Measurements from ENCODE around the gene ABCD3.
"Not testable (repeated sequence)": the region's sequence is repeated elsewhere in the genome, so short reads cannot be mapped to it uniquely, and the experiment has no call there.

The ABCD3 gene

GRCh38 chr1:94416901-94417727, 1.1 kb upstream of the ABCD3 start:
- DNase-seq: no peak

GRCh38 chr1:94417728-94417977, 536 bp upstream of the ABCD3 start:
- DNase-seq: no peak

- DNase-seq: no peak
Observed at GRCh38 chr1:94418664-94419655, 771 bp downstream of the ABCD3 start.

- DNase-seq: no peak
Observed at GRCh38 chr1:94422115-94422820, 4.1 kb downstream of the ABCD3 start.

- DNase-seq: peak; percentile 41
Observed at GRCh38 chr1:94425821-94426484, 7.8 kb downstream of the ABCD3 start.

GRCh38 chr1:94426485-94426870, 8.3 kb downstream of the ABCD3 start:
- DNase-seq: not testable (repeated sequence)

GRCh38 chr1:94428441-94428840, 10.3 kb downstream of the ABCD3 start:
- no peak for DNase-seq

GRCh38 chr1:94428927-94429528, 10.8 kb downstream of the ABCD3 start:
- DNase-seq: not testable (repeated sequence)

GRCh38 chr1:94430066-94430465, 11.9 kb downstream of the ABCD3 start:
- not testable (repeated sequence) for DNase-seq

- DNase-seq: no peak
Observed at GRCh38 chr1:94433866-94434265, 15.7 kb downstream of the ABCD3 start.

- no peak for DNase-seq
Observed at GRCh38 chr1:94434365-94435045, 16.3 kb downstream of the ABCD3 start.

GRCh38 chr1:94438692-94439276, 20.6 kb downstream of the ABCD3 start:
- no peak for DNase-seq

GRCh38 chr1:94440088-94440487, 21.9 kb downstream of the ABCD3 start:
- no peak for DNase-seq

GRCh38 chr1:94443067-94443466, 24.9 kb downstream of the ABCD3 start:
- DNase-seq: not testable (repeated sequence)

GRCh38 chr1:94444819-94445218, 26.6 kb downstream of the ABCD3 start:
- not testable (repeated sequence) for DNase-seq

GRCh38 chr1:94445733-94446132, 27.5 kb downstream of the ABCD3 start:
- DNase-seq: not testable (repeated sequence)

GRCh38 chr1:94446177-94446576, 28.0 kb downstream of the ABCD3 start:
- DNase-seq: not testable (repeated sequence)

GRCh38 chr1:94448741-94449140, 30.6 kb downstream of the ABCD3 start:
- DNase-seq: not testable (repeated sequence)

- DNase-seq: no peak
Observed at GRCh38 chr1:94456736-94457135, 38.5 kb downstream of the ABCD3 start.

GRCh38 chr1:94462606-94463005, 44.4 kb downstream of the ABCD3 start:
- DNase-seq: no peak

GRCh38 chr1:94463056-94463764, 45.0 kb downstream of the ABCD3 start:
- DNase-seq: no peak
